COR-L47 (cell line): ENCODE measurements around the gene KPTN.

ENCODE experiments used
- DNase-seq: peaks from one replicate; lab custom pipeline; 2025; lab: John Stamatoyannopoulos, UW

The KPTN gene

DNA sequence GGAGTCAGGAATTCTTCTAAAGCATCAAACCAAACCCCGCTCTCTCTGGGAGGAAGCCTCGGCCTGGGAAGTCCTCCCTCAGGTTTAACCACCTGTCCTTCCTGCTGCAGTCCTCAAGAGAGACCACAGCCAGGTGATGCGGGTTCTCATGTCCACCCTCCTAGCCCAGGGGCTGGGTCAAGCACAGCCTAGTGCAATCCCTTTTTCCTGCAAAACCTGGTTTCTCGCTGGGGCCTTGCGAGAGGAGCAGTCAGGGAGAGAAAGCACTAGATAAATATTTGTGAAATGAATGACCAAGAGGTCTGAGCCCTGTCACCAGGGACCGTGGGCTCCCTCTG, 14.7 kb downstream of the KPTN start:
- no peak for DNase-seq

DNA sequence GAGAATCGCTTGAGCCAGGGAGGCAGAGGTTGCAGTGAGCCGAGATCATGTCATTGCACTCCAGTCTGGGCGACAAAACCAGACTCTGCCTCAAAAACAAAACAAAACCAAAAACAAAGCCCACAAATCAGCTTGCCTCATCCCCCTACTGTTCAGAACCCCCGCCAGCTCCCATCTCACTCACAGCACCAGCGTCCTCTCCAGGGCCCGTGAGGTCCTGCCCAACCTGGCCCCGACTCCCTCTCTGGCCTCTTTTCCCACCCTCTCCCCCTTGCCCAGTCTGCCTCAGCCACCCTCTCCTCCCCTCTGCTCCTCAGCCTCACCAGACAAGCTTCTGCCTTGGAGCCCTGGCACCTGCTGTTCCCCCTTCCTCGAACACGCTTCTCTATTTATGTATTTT, 16.1 kb downstream of the KPTN start:
- DNase-seq = no peak

GRCh38 chr19:47465957-47466356, 18.1 kb downstream of the KPTN start:
- DNase-seq = no peak

DNA sequence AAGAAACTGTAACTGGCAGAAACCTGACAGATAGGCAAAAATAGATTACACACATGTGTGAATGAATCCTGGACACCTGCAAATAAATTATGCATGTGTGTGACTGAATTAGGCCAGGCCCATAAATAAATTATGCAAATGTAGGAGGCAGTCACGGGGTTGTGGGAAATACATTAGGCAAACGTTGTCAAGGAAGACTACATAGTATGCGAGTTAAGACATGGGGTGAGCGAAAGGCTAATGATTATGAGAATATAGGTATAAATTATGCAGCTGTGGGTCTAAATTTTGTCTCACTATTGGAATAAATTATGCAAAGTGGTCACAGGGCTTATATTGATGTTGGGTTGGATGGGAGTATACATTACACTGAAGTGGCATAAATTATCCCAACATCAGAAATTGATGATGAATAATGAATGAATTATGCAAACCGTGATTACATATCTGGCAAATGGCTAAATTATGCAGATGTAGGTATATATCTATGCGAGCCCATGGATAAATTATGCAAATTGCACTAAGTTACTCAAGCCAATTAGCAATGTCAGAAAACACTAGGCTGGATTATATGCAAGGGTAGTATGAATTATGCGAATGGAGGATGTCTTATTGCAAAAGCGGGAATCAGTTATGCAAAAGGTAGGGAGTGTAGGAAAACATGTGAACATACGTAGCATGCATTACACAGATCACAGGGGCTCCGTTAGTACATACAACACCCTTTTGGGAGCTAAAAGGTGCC, 19.2 kb downstream of the KPTN start:
- DNase-seq = no peak

GRCh38 chr19:47461876-47462275, 22.1 kb downstream of the KPTN start:
- no peak for DNase-seq

GRCh38 chr19:47459477-47459876, 24.5 kb downstream of the KPTN start:
- no peak for DNase-seq

GRCh38 chr19:47458672-47459071, 25.3 kb downstream of the KPTN start:
- no peak for DNase-seq

GRCh38 chr19:47456721-47457474, 27.1 kb downstream of the KPTN start:
- no peak for DNase-seq

DNA sequence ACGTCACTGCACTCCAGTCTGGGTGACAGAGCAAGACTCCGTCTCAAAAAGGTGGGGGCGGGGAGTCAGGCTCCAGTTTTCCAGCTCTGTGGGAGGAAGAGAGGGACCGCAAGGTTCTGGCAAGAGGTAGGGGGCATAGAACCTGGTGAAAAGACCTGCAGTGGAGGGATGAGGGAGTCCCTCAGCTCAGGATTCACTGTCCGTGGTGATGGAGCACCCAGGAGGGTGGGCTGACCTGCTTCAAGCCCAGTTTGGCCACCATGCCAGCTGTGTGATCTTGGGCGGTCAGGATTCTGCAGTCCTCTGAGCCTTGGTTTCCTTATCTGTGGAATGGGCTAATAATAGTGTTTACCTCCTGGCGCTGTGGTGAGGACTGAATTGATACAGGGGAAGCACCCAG, 33.5 kb downstream of the KPTN start:
- no peak for DNase-seq

GRCh38 chr19:47448360-47448727, 35.7 kb downstream of the KPTN start:
- no peak for DNase-seq

DNA sequence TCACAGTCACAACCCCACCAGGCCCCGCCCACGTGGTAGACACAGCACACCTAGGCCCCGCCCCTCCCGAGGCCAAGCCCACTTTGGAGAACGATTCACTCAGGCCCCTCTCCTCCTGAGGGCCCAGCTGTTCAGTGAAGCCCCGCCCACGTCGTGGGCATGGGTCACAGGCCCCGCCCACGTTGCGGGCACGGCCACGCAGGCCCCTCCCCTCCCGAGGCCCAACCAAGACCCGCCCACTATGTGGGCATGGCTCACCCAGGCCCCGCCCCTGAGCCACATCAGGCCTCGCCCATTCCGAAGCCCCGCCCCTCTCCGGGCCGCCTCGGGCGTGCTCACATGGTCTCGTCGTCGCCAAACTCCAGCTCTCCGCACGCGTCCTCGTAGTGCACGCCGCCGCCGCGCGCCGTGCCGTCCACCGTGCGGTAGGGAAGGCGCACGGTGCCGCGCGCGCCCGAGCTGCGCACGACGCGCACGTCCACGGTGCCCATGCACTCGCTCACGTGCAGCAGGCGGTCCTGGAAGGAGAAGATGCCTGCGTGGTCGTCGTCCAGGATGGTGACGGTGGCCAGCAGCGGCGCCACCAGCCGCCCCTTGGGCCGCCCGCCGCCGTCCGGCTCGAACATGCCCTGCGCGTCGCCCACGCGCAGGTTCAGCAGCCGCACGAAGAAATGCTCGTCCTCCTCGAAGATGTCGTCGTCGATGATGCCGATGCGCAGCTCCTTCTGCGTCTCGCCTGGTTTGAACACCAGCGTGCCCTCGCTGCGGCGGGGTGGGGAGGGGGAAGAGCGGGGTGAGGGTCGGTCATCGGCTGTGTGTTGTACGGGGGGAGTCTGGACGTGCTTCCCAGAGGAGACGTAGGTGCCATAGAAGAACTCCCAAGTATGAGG, 36.3 kb downstream of the KPTN start:
- DNase-seq = no peak

DNA sequence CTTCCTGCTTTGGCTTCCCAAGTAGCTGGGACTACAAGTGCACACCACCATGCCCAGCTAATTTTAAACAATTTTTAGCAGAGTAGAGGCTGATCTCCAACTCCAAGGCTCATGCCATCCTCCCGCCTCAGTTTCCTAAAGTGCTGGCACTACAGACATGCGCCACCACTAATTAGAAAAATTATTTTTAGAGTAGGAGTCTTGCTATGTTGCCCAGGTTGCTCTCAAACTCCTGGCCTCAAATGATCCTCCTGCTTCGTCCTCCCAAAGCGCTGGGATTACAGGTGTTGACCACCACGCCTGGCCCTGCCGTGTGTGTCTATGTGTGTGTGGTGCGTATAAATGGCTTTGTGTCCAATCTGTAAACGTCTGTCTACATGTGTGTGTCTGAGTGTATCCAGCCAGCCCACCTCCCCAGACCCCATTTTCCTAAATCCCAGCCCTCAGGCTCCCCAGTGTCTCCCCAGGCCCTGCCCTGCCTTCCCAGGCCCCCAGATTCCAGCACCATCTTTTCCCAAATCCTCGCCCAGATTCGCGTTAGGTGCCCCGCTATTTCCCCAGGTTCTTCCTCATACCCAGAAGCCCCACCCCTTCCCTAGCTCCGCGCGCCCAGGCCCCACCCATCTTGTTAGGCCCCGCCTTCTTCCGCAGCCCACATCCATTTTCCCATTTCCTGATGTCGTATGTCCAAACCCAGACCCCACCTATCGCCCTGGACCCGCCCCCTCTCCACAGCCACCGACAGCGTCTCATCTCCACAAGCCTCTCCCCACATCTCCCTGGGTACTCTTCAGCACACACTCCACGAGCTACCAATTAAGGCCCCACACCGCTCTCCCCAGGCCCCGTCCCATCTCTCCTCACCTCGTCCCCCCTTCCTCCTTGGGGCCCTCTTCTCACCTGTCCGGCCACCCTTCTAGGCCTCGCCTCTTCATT, 37.2 kb downstream of the KPTN start:
- DNase-seq = no peak

GRCh38 chr19:47445937-47446402, 38.0 kb downstream of the KPTN start:
- DNase-seq = peak; percentile 68

- DNase-seq = peak; percentile 70
These were observed 38.5 kb downstream of the KPTN start for GRCh38 chr19:47445527-47445926.

GRCh38 chr19:47444388-47444821, 39.6 kb downstream of the KPTN start:
- DNase-seq = no peak

DNA sequence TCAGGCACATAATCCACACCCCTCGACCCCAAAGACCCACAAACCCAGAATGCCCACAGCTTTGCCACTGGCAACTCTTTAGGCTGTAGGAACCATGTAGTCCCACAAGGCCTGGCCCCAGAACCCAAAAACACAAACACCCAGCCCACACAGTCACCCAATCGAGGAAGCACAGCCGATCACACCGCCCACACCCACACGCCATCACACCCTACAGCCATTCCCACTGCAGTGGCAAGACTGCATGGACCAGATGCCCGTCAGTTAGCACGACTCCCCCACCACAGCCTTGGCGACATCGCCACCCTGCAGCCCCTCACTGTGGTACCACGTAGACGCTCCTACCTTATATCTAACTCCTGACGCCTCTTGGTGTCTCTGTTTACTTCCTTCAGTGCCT, 40.7 kb downstream of the KPTN start:
- DNase-seq = no peak

DNA sequence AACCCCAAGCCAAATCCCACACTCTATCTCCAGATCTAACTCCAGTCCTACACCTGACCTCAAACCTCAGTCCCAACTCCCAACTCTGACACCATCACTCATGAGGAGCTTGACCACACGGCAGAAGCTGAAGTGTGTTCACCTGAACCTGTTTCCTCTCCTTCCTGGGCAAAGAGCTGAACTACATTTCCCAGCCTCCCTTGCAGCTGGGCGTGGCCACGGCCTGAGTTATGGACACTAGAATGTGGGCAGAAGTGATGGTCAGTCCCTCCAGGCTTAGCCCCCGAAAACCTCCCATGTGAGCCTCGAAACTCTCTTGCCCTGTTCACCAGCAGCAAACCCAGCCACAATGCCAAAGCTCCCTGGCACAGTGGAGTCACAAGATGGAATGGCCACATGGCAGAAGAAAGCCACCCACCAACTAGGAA, 45.2 kb downstream of the KPTN start:
- DNase-seq = no peak

- DNase-seq = no peak
These were observed 46.5 kb downstream of the KPTN start for GRCh38 chr19:47437500-47437899.

- peak; percentile 83 for DNase-seq
These were observed 47.2 kb downstream of the KPTN start for GRCh38 chr19:47436712-47437401.

GRCh38 chr19:47435883-47436417, 48.1 kb downstream of the KPTN start:
- DNase-seq = no peak

DNA sequence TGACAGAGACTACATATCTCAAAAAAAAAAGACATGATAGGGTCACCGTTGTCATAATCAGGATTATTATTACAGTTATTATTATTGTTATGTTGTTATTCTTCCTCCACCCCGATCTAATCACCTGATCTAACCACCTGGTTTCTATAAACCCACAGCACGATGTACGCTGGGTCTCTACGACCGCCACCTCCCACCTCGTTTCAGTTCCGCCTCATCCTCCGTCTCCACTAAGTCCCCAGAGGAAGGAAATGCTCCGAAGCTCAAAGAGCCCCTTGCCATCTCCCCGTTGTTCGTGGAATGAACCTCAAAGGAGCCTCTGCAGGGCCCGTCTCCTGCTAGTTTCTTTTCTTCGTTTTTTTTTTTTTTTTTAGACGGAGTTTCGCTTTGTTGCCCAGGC, 48.8 kb downstream of the KPTN start:
- DNase-seq = no peak
